ENCODE results near the gene RASGEF1B. TPM values are rescaled to one million over a fixed set of nuclear protein-coding genes. Genes with fewer than 3 reads are reported as not detected.
A peak's percentile ranks its signal among the peaks of the same experiment; 100 is the strongest.

The RASGEF1B gene
- total RNA-seq, 3 donors from 2014 or later, result 15.1 to 27.7 (median 24.5) TPM

- DNase-seq, result no peak
- Mint-ChIP-seq H3K36me3 (ENCODE audit: insufficient read depth) (no peaks in the 10 kb centered on the region), H3K27me3 (ENCODE audit: low read depth) (no peaks in the 10 kb centered on the region), H3K4me3 (peak overlapping the region; percentile 50), H3K9me3 (no peaks in the 10 kb centered on the region), H3K4me1 (ENCODE audit: low read depth) (peaks cover 54% of the 10 kb centered on the region)
- no peak for ATAC-seq
These were observed 34.0 kb upstream of the RASGEF1B start for GRCh38 chr4:81505726-81506125.

GRCh38 chr4:81505004-81505598, 33.4 kb upstream of the RASGEF1B start:
- peaks cover 49% of the 10 kb centered on the region for H3K4me1 Mint-ChIP-seq (ENCODE audit: low read depth)
- DNase-seq, result peak; percentile 56
- no peaks in the 10 kb centered on the region for H3K27me3 Mint-ChIP-seq (ENCODE audit: low read depth)
- peak; percentile 85 to 90 for ATAC-seq
- no peaks in the 10 kb centered on the region for H3K36me3 Mint-ChIP-seq (ENCODE audit: insufficient read depth)
- H3K9me3 Mint-ChIP-seq, result no peaks in the 10 kb centered on the region
- peak overlapping the region; percentile 50 for H3K4me3 Mint-ChIP-seq

DNA sequence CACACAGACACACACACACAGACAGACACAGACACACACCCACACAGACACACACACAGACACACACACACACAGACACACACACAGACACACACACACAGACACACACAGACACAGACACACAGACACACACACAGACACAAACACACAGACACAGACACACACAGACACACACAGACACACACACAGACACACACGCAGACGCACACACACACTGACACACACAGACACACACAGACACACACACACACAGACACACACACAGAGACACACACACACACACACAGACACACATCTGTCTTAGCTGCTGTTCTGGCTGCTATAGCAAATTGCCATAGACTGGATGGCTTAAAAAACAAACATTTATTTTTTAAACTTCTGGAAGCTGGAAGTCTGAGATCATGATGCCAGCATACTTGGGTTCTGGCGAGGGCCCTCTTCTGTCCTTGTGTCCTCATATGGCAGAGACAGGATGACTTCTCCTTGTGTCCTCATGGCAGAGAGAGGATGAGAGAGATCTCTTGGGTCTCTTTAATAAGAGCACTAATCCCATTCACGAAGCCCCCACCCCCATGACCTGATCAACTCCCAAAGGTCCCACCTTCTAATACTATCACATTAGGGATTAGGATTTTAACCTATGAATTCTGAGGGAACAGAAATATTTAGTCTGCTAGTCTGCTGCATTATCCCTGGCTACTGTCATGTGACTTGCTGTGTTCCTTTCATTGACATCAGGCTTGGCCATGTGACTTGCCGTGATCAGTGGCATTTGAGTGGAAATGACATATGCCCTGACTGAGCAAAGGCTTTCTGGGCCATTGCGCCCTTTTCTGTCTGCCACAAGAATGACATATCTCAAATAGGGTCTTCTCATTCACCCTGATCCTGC, 32.7 kb upstream of the RASGEF1B start:
- Mint-ChIP-seq H3K4me3 (no peak overlapping the region), H3K4me1 (ENCODE audit: low read depth) (peaks cover 53% of the 10 kb centered on the region), H3K9me3 (no peaks in the 10 kb centered on the region), H3K27me3 (ENCODE audit: low read depth) (no peaks in the 10 kb centered on the region), H3K36me3 (ENCODE audit: insufficient read depth) (no peaks in the 10 kb centered on the region)
- no peak for ATAC-seq
- no peak for DNase-seq

DNA sequence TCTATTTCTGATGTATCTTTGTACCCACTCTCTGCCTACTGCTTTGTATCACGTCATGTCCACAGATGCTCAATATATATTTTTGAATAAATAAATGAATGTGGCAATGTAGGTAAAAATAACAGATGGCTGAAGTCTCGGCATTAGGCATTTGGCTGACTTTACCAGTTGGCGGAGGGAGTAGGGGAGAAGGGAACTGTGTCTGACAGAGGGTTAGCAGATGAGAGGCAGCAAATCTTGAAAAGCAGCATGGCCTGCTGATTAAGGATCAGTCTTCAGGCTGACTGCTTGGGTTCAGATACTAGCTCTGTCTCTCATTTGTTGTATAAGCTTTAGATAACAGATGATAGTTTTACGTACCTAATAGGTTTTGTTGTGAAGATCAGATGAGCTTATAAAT, 31.9 kb upstream of the RASGEF1B start:
- Mint-ChIP-seq H3K27me3 (ENCODE audit: low read depth) (no peaks in the 10 kb centered on the region), H3K36me3 (ENCODE audit: insufficient read depth) (no peaks in the 10 kb centered on the region), H3K4me3 (no peak overlapping the region), H3K4me1 (ENCODE audit: low read depth) (peaks cover 51% of the 10 kb centered on the region), H3K9me3 (no peaks in the 10 kb centered on the region)
- ATAC-seq (no peak), DNase-seq (no peak)

DNA sequence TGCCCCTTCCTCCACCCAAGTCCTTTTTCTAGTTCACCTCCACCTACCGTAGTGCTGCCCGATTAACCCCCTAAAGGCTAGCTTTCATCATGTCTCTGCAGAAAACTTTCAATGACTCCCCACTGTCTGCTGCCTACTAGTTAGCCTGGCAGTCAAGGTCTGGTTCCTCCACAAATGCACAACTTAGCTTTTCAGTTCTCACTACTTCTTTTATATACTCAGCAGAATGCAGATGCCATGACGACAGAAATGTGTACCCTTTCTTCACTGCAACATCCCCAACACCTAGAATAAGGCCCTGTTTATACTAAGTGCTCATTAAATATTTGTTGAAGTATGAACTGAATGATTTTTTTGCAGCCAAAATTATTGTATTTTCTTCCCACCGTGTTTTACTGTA, 30.9 kb upstream of the RASGEF1B start:
- H3K27me3 Mint-ChIP-seq (ENCODE audit: low read depth), result no peaks in the 10 kb centered on the region
- H3K4me1 Mint-ChIP-seq (ENCODE audit: low read depth), result peaks cover 42% of the 10 kb centered on the region
- ATAC-seq, result no peak
- DNase-seq, result no peak
- no peaks in the 10 kb centered on the region for H3K36me3 Mint-ChIP-seq (ENCODE audit: insufficient read depth)
- no peaks in the 10 kb centered on the region for H3K9me3 Mint-ChIP-seq
- H3K4me3 Mint-ChIP-seq, result no peak overlapping the region

- peaks cover 1% of the 10 kb centered on the region for H3K36me3 Mint-ChIP-seq (ENCODE audit: insufficient read depth)
- ATAC-seq, result no peak
These were observed 28.1 kb upstream of the RASGEF1B start for GRCh38 chr4:81499840-81500239.

GRCh38 chr4:81498551-81499099, 26.9 kb upstream of the RASGEF1B start:
- DNase-seq (no peak), ATAC-seq (no peak)
- Mint-ChIP-seq H3K36me3 (ENCODE audit: insufficient read depth) (peaks cover 1% of the 10 kb centered on the region), H3K4me3 (no peak overlapping the region), H3K27me3 (ENCODE audit: low read depth) (no peaks in the 10 kb centered on the region), H3K9me3 (peaks cover 2% of the 10 kb centered on the region), H3K4me1 (ENCODE audit: low read depth) (peaks cover 31% of the 10 kb centered on the region)

More at GRCh38 chr4:81499840-81500239, 28.1 kb upstream of the RASGEF1B start:
- H3K4me1 Mint-ChIP-seq (ENCODE audit: low read depth), result peaks cover 29% of the 10 kb centered on the region
- H3K27me3 Mint-ChIP-seq (ENCODE audit: low read depth), result no peaks in the 10 kb centered on the region
- no peak for DNase-seq
- no peaks in the 10 kb centered on the region for H3K9me3 Mint-ChIP-seq
- no peak overlapping the region for H3K4me3 Mint-ChIP-seq

DNA sequence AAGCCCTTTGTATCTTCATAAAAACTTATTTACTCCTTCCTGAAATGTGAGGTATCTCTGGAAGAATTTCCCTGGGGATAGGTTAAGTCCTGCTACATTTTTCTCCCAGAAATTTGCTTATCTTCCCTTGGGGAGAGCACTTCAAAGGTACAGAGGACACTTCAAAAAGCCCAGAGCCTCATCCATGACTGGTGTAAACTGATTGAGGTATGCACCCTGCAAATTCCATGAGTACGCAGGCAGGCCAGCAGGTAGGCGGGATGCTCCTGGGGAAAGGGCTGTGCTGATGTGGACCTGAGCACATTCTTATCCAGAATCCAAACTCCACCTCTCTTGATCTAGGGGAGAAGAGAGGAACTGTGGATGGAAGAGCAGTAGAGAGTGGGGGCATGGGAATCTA, 26.3 kb upstream of the RASGEF1B start:
- no peak overlapping the region for H3K4me3 Mint-ChIP-seq
- peaks cover 1% of the 10 kb centered on the region for H3K36me3 Mint-ChIP-seq (ENCODE audit: insufficient read depth)
- peaks cover 35% of the 10 kb centered on the region for H3K4me1 Mint-ChIP-seq (ENCODE audit: low read depth)
- DNase-seq (no peak), ATAC-seq (no peak)
- peaks cover 2% of the 10 kb centered on the region for H3K9me3 Mint-ChIP-seq
- no peaks in the 10 kb centered on the region for H3K27me3 Mint-ChIP-seq (ENCODE audit: low read depth)

DNA sequence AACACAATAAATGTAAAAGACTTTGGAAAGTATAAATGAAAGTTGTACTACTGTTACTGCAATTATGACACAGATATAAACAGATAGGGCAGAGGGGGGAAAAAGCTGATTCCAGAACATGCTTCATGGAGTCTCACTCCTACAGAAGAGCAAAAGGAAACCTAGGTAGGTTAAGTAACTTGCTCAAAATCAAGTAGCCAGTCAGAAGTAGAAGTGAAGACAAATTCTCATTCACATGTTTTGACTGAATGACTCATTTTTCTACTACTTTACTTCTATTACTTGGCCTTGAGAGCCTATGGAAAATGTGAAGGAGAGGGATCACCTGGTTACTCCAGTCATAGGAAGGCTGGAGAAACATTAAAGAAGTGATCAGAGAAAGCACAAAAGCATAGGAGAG, 23.6 kb upstream of the RASGEF1B start:
- no peak overlapping the region for H3K4me3 Mint-ChIP-seq
- peaks cover 5% of the 10 kb centered on the region for H3K36me3 Mint-ChIP-seq (ENCODE audit: insufficient read depth)
- H3K9me3 Mint-ChIP-seq, result peaks cover 7% of the 10 kb centered on the region
- DNase-seq, result no peak
- ATAC-seq, result peak; percentile 44 to 58
- no peaks in the 10 kb centered on the region for H3K27me3 Mint-ChIP-seq (ENCODE audit: low read depth)
- H3K4me1 Mint-ChIP-seq (ENCODE audit: low read depth), result peaks cover 53% of the 10 kb centered on the region

DNA sequence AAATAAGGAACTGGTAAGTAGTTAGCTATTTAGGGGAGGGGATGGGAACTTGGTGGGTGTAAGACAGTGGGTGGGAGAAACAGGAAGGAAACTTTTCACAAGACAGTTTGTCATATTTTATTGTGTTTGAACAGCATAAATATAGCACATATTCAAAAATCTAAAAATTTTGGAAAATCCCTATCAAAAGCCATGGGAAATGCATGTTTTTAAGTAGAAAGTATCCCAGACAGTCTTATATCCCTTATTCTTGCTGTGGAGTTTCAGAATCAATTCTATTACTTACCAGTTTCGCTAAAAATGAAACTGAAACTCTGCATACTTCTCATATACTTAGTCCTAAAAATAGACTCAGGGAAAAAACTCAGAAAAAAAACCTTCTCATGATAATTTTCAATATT, 22.3 kb upstream of the RASGEF1B start:
- Mint-ChIP-seq H3K36me3 (ENCODE audit: insufficient read depth) (peaks cover 5% of the 10 kb centered on the region), H3K27me3 (ENCODE audit: low read depth) (no peaks in the 10 kb centered on the region), H3K4me3 (peak overlapping the region; percentile 67), H3K9me3 (peaks cover 12% of the 10 kb centered on the region), H3K4me1 (ENCODE audit: low read depth) (peaks cover 56% of the 10 kb centered on the region)
- peak; percentile 49 to 57 for ATAC-seq
- DNase-seq, result no peak

GRCh38 chr4:81492606-81493230, 21.0 kb upstream of the RASGEF1B start:
- H3K4me3 Mint-ChIP-seq, result peak overlapping the region; percentile 33
- peaks cover 59% of the 10 kb centered on the region for H3K4me1 Mint-ChIP-seq (ENCODE audit: low read depth)
- peaks cover 17% of the 10 kb centered on the region for H3K9me3 Mint-ChIP-seq
- no peak for DNase-seq
- peaks cover 5% of the 10 kb centered on the region for H3K36me3 Mint-ChIP-seq (ENCODE audit: insufficient read depth)
- no peaks in the 10 kb centered on the region for H3K27me3 Mint-ChIP-seq (ENCODE audit: low read depth)
- no peak for ATAC-seq

DNA sequence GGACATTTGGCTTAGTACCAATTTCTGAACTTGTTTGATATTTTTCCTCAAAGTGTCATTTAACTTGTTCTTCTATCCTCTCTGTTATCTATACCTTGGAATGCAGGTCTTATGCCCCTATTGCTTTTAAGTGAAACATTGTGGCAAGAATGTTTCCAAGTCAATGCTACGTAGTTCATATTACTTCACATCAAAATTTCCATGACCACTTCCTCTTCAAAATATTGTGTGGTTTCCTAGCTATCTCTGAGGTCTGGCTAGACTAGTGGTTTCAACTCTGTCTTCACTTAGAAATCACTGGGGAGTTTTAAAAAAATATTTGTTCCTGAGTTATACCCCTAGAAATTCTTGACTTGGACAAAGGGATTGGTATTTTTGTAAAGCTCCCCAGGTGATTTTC, 20.2 kb upstream of the RASGEF1B start:
- Mint-ChIP-seq H3K4me1 (ENCODE audit: low read depth) (peaks cover 59% of the 10 kb centered on the region), H3K4me3 (no peak overlapping the region), H3K27me3 (ENCODE audit: low read depth) (no peaks in the 10 kb centered on the region), H3K36me3 (ENCODE audit: insufficient read depth) (peaks cover 5% of the 10 kb centered on the region), H3K9me3 (peaks cover 17% of the 10 kb centered on the region)
- peak; percentile 77 to 80 for ATAC-seq
- no peak for DNase-seq

DNA sequence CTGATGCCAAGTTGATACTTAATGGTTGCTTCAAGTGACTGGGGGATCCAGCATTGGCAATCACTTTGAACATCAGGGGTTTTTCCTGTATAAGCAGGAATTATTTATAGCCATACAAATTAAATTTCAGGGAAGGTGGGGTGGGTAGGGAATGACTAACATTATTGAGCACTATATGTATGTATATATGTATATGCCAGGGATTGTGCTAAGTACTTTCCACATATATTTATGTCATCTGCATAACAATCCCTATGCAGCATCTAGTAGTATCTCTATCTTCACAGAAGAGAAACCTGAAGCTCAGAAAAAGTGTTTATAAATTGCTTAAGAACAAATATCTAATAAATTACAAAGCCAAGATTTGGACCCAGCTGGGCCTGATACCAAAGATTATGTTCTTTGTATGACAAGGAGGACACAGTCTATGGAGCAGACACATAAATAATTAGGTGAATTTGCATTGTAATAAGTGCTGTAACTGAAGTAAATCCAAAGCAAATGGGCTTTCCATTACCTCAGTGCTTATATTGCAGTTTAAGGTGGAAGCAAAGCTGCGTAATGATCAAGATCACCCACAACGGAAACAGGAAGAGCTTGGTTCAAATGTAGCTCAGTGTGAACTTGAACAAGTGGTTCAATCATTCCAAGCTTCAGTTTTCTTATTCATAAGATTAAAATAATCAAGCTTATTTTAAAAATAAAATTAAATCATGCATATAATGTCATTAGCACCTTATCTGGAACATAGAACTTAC, 18.9 kb upstream of the RASGEF1B start:
- DNase-seq (no peak), ATAC-seq (no peak)
- Mint-ChIP-seq H3K27me3 (ENCODE audit: low read depth) (no peaks in the 10 kb centered on the region), H3K4me1 (ENCODE audit: low read depth) (peaks cover 57% of the 10 kb centered on the region), H3K4me3 (no peak overlapping the region), H3K36me3 (ENCODE audit: insufficient read depth) (peaks cover 5% of the 10 kb centered on the region), H3K9me3 (peaks cover 17% of the 10 kb centered on the region)

DNA sequence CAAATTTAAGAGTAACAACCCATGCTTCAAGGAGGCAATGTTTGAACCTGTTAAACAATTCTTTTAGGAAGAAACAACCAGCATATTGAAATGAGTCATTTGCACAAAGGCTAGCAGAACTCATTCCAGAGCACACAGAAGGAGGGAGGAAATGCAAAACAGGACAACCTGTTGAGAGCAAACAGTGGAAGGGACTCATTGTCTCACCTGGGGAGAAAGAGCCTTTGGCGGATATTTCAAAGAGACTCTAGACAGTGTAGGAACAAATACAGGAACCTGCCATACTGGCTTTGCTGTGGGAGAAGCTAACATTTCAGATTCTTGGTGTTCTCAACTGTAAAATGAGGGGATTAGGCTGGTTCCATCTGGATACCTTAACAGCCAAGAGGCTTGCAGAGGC, 14.8 kb upstream of the RASGEF1B start:
- no peak for ATAC-seq
- DNase-seq, result no peak
- Mint-ChIP-seq H3K27me3 (ENCODE audit: low read depth) (no peaks in the 10 kb centered on the region), H3K36me3 (ENCODE audit: insufficient read depth) (peaks cover 2% of the 10 kb centered on the region), H3K9me3 (peaks cover 10% of the 10 kb centered on the region), H3K4me1 (ENCODE audit: low read depth) (peaks cover 21% of the 10 kb centered on the region), H3K4me3 (no peak overlapping the region)

Measured in activated T-cell treated with anti-CD3 and anti-CD28 coated beads, Interleukin-2, amount 50 U/mL, for 4 hours (primary cell).